Activated CD8-positive, alpha-beta memory T cell treated with anti-CD3 and anti-CD28 coated beads for 4 hours (primary cell): ENCODE measurements around the gene SLC1A4.
"Not testable (repeated sequence)": the region's sequence is repeated elsewhere in the genome, so short reads cannot be mapped to it uniquely, and the experiment has no call there.

Experiments
- DNase-seq, 2 donors: peaks; one replicate each; pipeline ENCODE4 v3.0.0-alpha.2; 2020; ENCODE audit warnings: low read depth in 2 of 2

Gene SLC1A4

GRCh38 chr2:65026154-65026553 is 37.0 kb downstream of the SLC1A4 start:
- no peak for DNase-seq

- DNase-seq: no peak
Measured at GRCh38 chr2:65026704-65027464, 37.7 kb downstream of the SLC1A4 start.

- DNase-seq: no peak
Measured at GRCh38 chr2:65027616-65028244, 38.5 kb downstream of the SLC1A4 start.

- no peak for DNase-seq
Measured at GRCh38 chr2:65030476-65031332, 41.5 kb downstream of the SLC1A4 start.

GRCh38 chr2:65031341-65032018 is 42.3 kb downstream of the SLC1A4 start:
- DNase-seq: no peak

GRCh38 chr2:65032019-65032975 is 43.1 kb downstream of the SLC1A4 start:
- no peak for DNase-seq

- no peak for DNase-seq
Measured at GRCh38 chr2:65033178-65033577, 44.0 kb downstream of the SLC1A4 start.

- not testable (repeated sequence) for DNase-seq
Measured at GRCh38 chr2:65033667-65034066, 44.5 kb downstream of the SLC1A4 start.

- DNase-seq: no peak
Measured at GRCh38 chr2:65035351-65035943, 46.2 kb downstream of the SLC1A4 start.

- no peak for DNase-seq
Measured at GRCh38 chr2:65037178-65037577, 48.0 kb downstream of the SLC1A4 start.

GRCh38 chr2:65039640-65040039 is 50.4 kb downstream of the SLC1A4 start:
- DNase-seq: no peak

- peak; percentile 53 to 59 for DNase-seq
Measured at GRCh38 chr2:65040400-65041261, 51.4 kb downstream of the SLC1A4 start.

GRCh38 chr2:65043001-65043400 is 53.8 kb downstream of the SLC1A4 start:
- no peak for DNase-seq

- DNase-seq: no peak
Measured at GRCh38 chr2:65044097-65044735, 55.0 kb downstream of the SLC1A4 start.

GRCh38 chr2:65045651-65046050 is 56.5 kb downstream of the SLC1A4 start:
- DNase-seq: no peak

GRCh38 chr2:65046633-65047407 is 57.6 kb downstream of the SLC1A4 start:
- no peak for DNase-seq

- DNase-seq: no peak
Measured at GRCh38 chr2:65049010-65049639, 59.9 kb downstream of the SLC1A4 start.

- no peak for DNase-seq
Measured at GRCh38 chr2:65050931-65051330, 61.7 kb downstream of the SLC1A4 start.
